UCSD-AML1 (cell line): Measurements from ENCODE around the gene NOVA2.
A peak's percentile ranks its signal among the peaks of the same experiment; 100 is the strongest.
"Not testable (repeated sequence)": the region's sequence is repeated elsewhere in the genome, so short reads cannot be mapped to it uniquely, and the experiment has no call there.

Experiments used
- DNase-seq: peaks from one replicate; lab custom pipeline; 2025; ENCODE audit not compliant: unreplicated experiment; lab: John Stamatoyannopoulos, UW

NOVA2 gene

GRCh38 chr19:45899253-45899652 lies 74.4 kb downstream of the NOVA2 start:
- no peak for DNase-seq

GRCh38 chr19:45897261-45897812 lies 76.3 kb downstream of the NOVA2 start:
- no peak for DNase-seq

GRCh38 chr19:45895983-45896599 lies 77.6 kb downstream of the NOVA2 start:
- not testable (repeated sequence) for DNase-seq

- DNase-seq, result no peak
These were observed 78.1 kb downstream of the NOVA2 start for GRCh38 chr19:45895519-45895972.

GRCh38 chr19:45890877-45891276 lies 82.8 kb downstream of the NOVA2 start:
- DNase-seq, result no peak

GRCh38 chr19:45889210-45889885 lies 84.3 kb downstream of the NOVA2 start:
- DNase-seq, result no peak

- no peak for DNase-seq
These were observed 86.4 kb downstream of the NOVA2 start for GRCh38 chr19:45887200-45887710.

GRCh38 chr19:45886427-45887199 lies 87.1 kb downstream of the NOVA2 start:
- DNase-seq, result peak; percentile 89

GRCh38 chr19:45885556-45886426 lies 87.9 kb downstream of the NOVA2 start, which contains the start of gene IRF2BP1:
Gene IRF2BP1, minus strand, starts transcription at chr19:45886141. Its CDS starts 367 bp downstream, at chr19:45885774.
- peak; percentile 88 for DNase-seq

- DNase-seq, result no peak
These were observed 88.7 kb downstream of the NOVA2 start for GRCh38 chr19:45884682-45885555.

GRCh38 chr19:45883881-45884681 lies 89.6 kb downstream of the NOVA2 start:
- no peak for DNase-seq
